ENCODE data around the gene ADH7. TPM values are rescaled to one million over a fixed set of nuclear protein-coding genes. Genes with fewer than 3 reads are reported as not detected.

Gene ADH7
- total and polyA plus RNA-seq, 2 experiments from 2014 or later, result not detected

GRCh38 chr4:99471349-99471748 lies 36.2 kb upstream of the ADH7 start:
- no peaks in the 10 kb centered on the region for H3K79me2 ChIP-seq
- H3K9me3 ChIP-seq (ENCODE audit: low read depth), result no peaks in the 10 kb centered on the region
- H3K27me3 ChIP-seq, result no peaks in the 10 kb centered on the region
- H3K4me2 ChIP-seq, result no peak overlapping the region
- H3K27ac ChIP-seq, result no peak overlapping the region
- H3K36me3 ChIP-seq (replicated peaks; ENCODE audit: insufficient read depth, low read depth), result no peaks in the 10 kb centered on the region
- H2AFZ ChIP-seq, result no peak overlapping the region
- no peak overlapping the region for H3K4me3 ChIP-seq
- no peak for DNase-seq (ENCODE audit: low spot score)
- H4K20me1 ChIP-seq (ENCODE audit: insufficient read depth, poor library complexity, severe bottlenecking), result no peaks in the 10 kb centered on the region
- H3K9me2 ChIP-seq (replicated peaks; ENCODE audit: insufficient read depth), result no peaks in the 10 kb centered on the region
- no peak for TF ChIP-seq EZH2 (IDR thresholded peaks at IDR 0.05; ENCODE audit: borderline replicate concordance)
- no peak for TF ChIP-seq EZH2phosphoT487 (IDR thresholded peaks at IDR 0.05; ENCODE audit: low read depth, severe bottlenecking, unreplicated experiment)
- TF ChIP-seq CTCF (IDR thresholded peaks at IDR 0.05; ENCODE audit: poor library complexity), result no peak
- no peaks in the 10 kb centered on the region for H3K4me1 ChIP-seq (ENCODE audit: insufficient read depth)

- WGBS (ENCODE audit: low lambda C conversion rate, missing lambda C conversion rate), result 84% methylated on average over 1 of the region's 1 CpG
- H2AFZ ChIP-seq, result no peak overlapping the region
Measured at GRCh38 chr4:99468889-99469288, 33.7 kb upstream of the ADH7 start.

GRCh38 chr4:99467887-99468286 lies 32.7 kb upstream of the ADH7 start:
- Histone ChIP-seq H3K36me3 (replicated peaks; ENCODE audit: insufficient read depth, low read depth) (no peaks in the 10 kb centered on the region), H3K4me1 (ENCODE audit: insufficient read depth) (no peaks in the 10 kb centered on the region), H4K20me1 (ENCODE audit: insufficient read depth, poor library complexity, severe bottlenecking) (no peaks in the 10 kb centered on the region), H2AFZ (no peak overlapping the region), H3K27me3 (no peaks in the 10 kb centered on the region), H3K27ac (no peak overlapping the region), H3K4me2 (no peak overlapping the region), H3K9me3 (ENCODE audit: low read depth) (no peaks in the 10 kb centered on the region), H3K9me2 (replicated peaks; ENCODE audit: insufficient read depth) (no peaks in the 10 kb centered on the region), H3K4me3 (no peak overlapping the region), H3K79me2 (no peaks in the 10 kb centered on the region)
- no peak for DNase-seq (ENCODE audit: low spot score)
- WGBS (ENCODE audit: low lambda C conversion rate, missing lambda C conversion rate), result 59% methylated on average over 2 of the region's 2 CpGs
- TF ChIP-seq EZH2phosphoT487 (IDR thresholded peaks at IDR 0.05; ENCODE audit: low read depth, severe bottlenecking, unreplicated experiment), result no peak
- TF ChIP-seq CTCF (IDR thresholded peaks at IDR 0.05; ENCODE audit: poor library complexity), result no peak
- no peak for TF ChIP-seq EZH2 (IDR thresholded peaks at IDR 0.05; ENCODE audit: borderline replicate concordance)

More at GRCh38 chr4:99468889-99469288, 33.7 kb upstream of the ADH7 start:
- Histone ChIP-seq H3K4me2 (no peak overlapping the region), H3K4me3 (no peak overlapping the region), H3K27ac (no peak overlapping the region), H3K9me3 (ENCODE audit: low read depth) (no peaks in the 10 kb centered on the region), H3K36me3 (replicated peaks; ENCODE audit: insufficient read depth, low read depth) (no peaks in the 10 kb centered on the region), H3K27me3 (no peaks in the 10 kb centered on the region), H3K79me2 (no peaks in the 10 kb centered on the region), H4K20me1 (ENCODE audit: insufficient read depth, poor library complexity, severe bottlenecking) (no peaks in the 10 kb centered on the region), H3K9me2 (replicated peaks; ENCODE audit: insufficient read depth) (no peaks in the 10 kb centered on the region), H3K4me1 (ENCODE audit: insufficient read depth) (no peaks in the 10 kb centered on the region)
- TF ChIP-seq EZH2 (IDR thresholded peaks at IDR 0.05; ENCODE audit: borderline replicate concordance), result no peak
- TF ChIP-seq CTCF (IDR thresholded peaks at IDR 0.05; ENCODE audit: poor library complexity), result no peak
- TF ChIP-seq EZH2phosphoT487 (IDR thresholded peaks at IDR 0.05; ENCODE audit: low read depth, severe bottlenecking, unreplicated experiment), result no peak
- no peak for DNase-seq (ENCODE audit: low spot score)

DNA sequence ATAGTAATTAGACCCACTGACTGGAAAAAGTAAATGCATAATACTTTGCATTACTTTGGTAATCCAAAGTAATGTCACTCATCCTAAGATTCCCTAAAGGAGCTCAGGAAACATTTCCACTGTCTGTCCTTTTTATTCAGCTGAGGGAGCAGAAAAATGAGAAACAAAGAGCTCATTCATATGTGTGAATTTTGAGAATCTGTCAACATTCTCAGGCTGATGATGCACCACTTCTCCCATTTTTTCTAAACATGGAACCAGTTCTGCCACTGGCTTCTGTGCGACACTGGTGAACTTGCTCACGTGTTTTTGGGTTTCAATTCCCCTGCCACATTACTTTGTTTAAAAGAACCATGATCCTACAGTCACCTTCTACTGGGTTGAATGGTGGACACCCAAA lies 28.4 kb upstream of the ADH7 start:
- no peaks in the 10 kb centered on the region for H3K9me2 ChIP-seq (replicated peaks; ENCODE audit: insufficient read depth)
- TF ChIP-seq CTCF (IDR thresholded peaks at IDR 0.05; ENCODE audit: poor library complexity), result no peak
- H3K27ac ChIP-seq, result no peak overlapping the region
- no peaks in the 10 kb centered on the region for H3K9me3 ChIP-seq (ENCODE audit: low read depth)
- H3K4me3 ChIP-seq, result no peak overlapping the region
- DNase-seq (ENCODE audit: low spot score), result no peak
- H3K4me1 ChIP-seq (ENCODE audit: insufficient read depth), result no peaks in the 10 kb centered on the region
- H3K4me2 ChIP-seq, result no peak overlapping the region
- H3K27me3 ChIP-seq, result no peaks in the 10 kb centered on the region
- H3K36me3 ChIP-seq (replicated peaks; ENCODE audit: insufficient read depth, low read depth), result no peaks in the 10 kb centered on the region
- 85% methylated on average over 2 of the region's 2 CpGs for WGBS (ENCODE audit: low lambda C conversion rate, missing lambda C conversion rate)
- H2AFZ ChIP-seq, result no peak overlapping the region
- H3K79me2 ChIP-seq, result no peaks in the 10 kb centered on the region
- H4K20me1 ChIP-seq (ENCODE audit: insufficient read depth, poor library complexity, severe bottlenecking), result no peaks in the 10 kb centered on the region

All from hepatocyte (in vitro differentiated cells).